OCI-M1 (cell line): Measurements from ENCODE around the gene FAM90A1.
"Not testable (repeated sequence)": the region's sequence is repeated elsewhere in the genome, so short reads cannot be mapped to it uniquely, and the experiment has no call there.

Experiments used
- DNase-seq: peaks from one replicate; lab custom pipeline; 2025; lab: John Stamatoyannopoulos, UW

Gene FAM90A1

GRCh38 chr12:8172911-8173310, 54.5 kb downstream of the FAM90A1 start:
- DNase-seq: not testable (repeated sequence)
